ENCODE measurements around the gene CCDC85B.

DNA sequence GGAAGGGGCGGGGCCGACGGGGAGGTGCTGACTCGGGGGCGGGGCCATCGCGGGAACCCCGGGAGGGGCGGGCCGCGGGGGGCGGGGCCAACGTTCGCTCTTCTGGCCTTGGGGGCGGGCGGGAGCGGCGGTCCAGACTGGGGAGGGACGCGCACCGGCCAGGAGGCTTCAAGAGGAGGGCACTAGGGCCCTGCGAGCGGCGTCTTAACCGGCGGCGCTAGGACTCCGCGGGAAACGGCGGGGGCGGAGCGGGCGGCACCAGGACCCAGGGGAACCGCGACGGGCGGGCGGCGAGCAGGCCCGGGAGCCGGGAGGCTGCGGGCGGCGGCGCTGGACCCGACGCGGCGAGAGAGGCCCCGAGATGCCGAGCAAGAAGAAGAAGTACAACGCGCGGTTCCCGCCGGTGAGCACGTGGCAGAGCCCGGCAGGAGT is 28.7 kb downstream of the CCDC85B start, which contains the start of gene DRAP1:
- TF ChIP-seq EZH2 (IDR thresholded peaks at IDR 0.05) (no peak), CTCF (IDR thresholded peaks at IDR 0.05) (no peak), EZH2phosphoT487 (IDR thresholded peaks at IDR 0.05) (no peak)

Data from neural progenitor cell (in vitro differentiated cells).